ENCODE results near the gene TMED6. TPM values are rescaled to one million over a fixed set of nuclear protein-coding genes. Genes with fewer than 3 reads are reported as not detected.

Gene TMED6
- polyA plus RNA-seq, 4 donors: 4.5 to 5.7 (median 5.6) TPM; not detected in 1

GRCh38 chr16:69294051-69294450, 57.5 kb downstream of the TMED6 start:
- Histone ChIP-seq H3K4me1 (ENCODE audit: control insufficient read depth in 3 of 3, insufficient read depth in 2 of 3, low read depth in 1 of 3, low read length in 2 of 3) (no peaks in the 10 kb centered on the region), H3K36me3 (ENCODE audit: control insufficient read depth in 3 of 3, insufficient read depth in 2 of 3, low read depth in 1 of 3, low read length in 3 of 3) (peaks cover 0 to 8% (median 0%) of the 10 kb centered on the region in 3 donors), H3K9me3 (ENCODE audit: control insufficient read depth in 2 of 2, insufficient read depth in 1 of 2, low read depth in 1 of 2, low read length in 1 of 2) (no peaks in the 10 kb centered on the region), H3K27ac (ENCODE audit: low read depth in 1 of 3, low read length in 2 of 3) (no peak overlapping the region), H3K4me3 (ENCODE audit: low read depth in 1 of 3, low read length in 3 of 3) (no peak overlapping the region), H3K27me3 (ENCODE audit: control insufficient read depth in 3 of 3, insufficient read depth in 3 of 3, low read length in 3 of 3) (no peaks in the 10 kb centered on the region)
- DNase-seq (no peak), FAIRE-seq (no peak)
- WGBS, 3 donors: 93 to 100% (median 97%) methylated on average over 1 of the region's 1 CpG

GRCh38 chr16:69293401-69293800, 58.2 kb downstream of the TMED6 start:
- WGBS, 3 donors: 71 to 79% (median 78%) methylated on average over 3 of the region's 3 CpGs
- peaks cover 0 to 8% (median 0%) of the 10 kb centered on the region in 3 donors for H3K36me3 ChIP-seq (ENCODE audit: control insufficient read depth in 3 of 3, insufficient read depth in 2 of 3, low read depth in 1 of 3, low read length in 3 of 3)
- H3K9me3 ChIP-seq (ENCODE audit: control insufficient read depth in 2 of 2, insufficient read depth in 1 of 2, low read depth in 1 of 2, low read length in 1 of 2): no peaks in the 10 kb centered on the region
- H3K27ac ChIP-seq (ENCODE audit: low read depth in 1 of 3, low read length in 2 of 3): no peak overlapping the region
- H3K4me3 ChIP-seq (ENCODE audit: low read depth in 1 of 3, low read length in 3 of 3): no peak overlapping the region
- H3K4me1 ChIP-seq (ENCODE audit: control insufficient read depth in 3 of 3, insufficient read depth in 2 of 3, low read depth in 1 of 3, low read length in 2 of 3): no peaks in the 10 kb centered on the region
- H3K27me3 ChIP-seq (ENCODE audit: control insufficient read depth in 3 of 3, insufficient read depth in 3 of 3, low read length in 3 of 3): no peaks in the 10 kb centered on the region
- FAIRE-seq (no peak), DNase-seq (no peak)

Other genes with a start within 250 kb of the TMED6 start
- 1 to 10 TPM in 2 of 4 donors, under 1 TPM in 2; 0.67 to 5.3 (median 0.94) TPM for gene HAS3, start 246.1 kb downstream of the TMED6 start, polyA plus RNA-seq
- 100 to 1,000 TPM in 1 of 4 donors, 10 to 100 TPM in 3; 62.4 to 109 (median 74.6) TPM for gene CHTF8, start 219.2 kb downstream of the TMED6 start, polyA plus RNA-seq
- gene UTP4, start 219.1 kb downstream of the TMED6 start, polyA plus RNA-seq: 10 to 100 TPM in 3 of 4 donors, 1 to 10 TPM in 1; 6.3 to 25.7 (median 19.1) TPM
- gene SNTB2, start 164.6 kb downstream of the TMED6 start, polyA plus RNA-seq: 1 to 10 TPM; 1.9 to 7.2 (median 5.3) TPM
- 10 to 100 TPM; 23.0 to 43.7 (median 41.6) TPM for gene VPS4A, start 40.4 kb downstream of the TMED6 start, polyA plus RNA-seq
- 10 to 100 TPM in 2 of 4 donors, 1 to 10 TPM in 2; 3.8 to 18.1 (median 8.6) TPM for gene PDF, start 21.2 kb downstream of the TMED6 start, polyA plus RNA-seq
- 10 to 100 TPM; 13.0 to 32.9 (median 19.3) TPM for gene COG8, start 12.2 kb downstream of the TMED6 start, polyA plus RNA-seq
- 10 to 100 TPM; 15.1 to 23.4 (median 15.8) TPM for gene NIP7, start 12.0 kb downstream of the TMED6 start, polyA plus RNA-seq
- gene TERF2, start 34.2 kb upstream of the TMED6 start, polyA plus RNA-seq: 10 to 100 TPM; 11.1 to 22.8 (median 13.2) TPM
- gene CYB5B, start 72.8 kb upstream of the TMED6 start, polyA plus RNA-seq: 100 to 1,000 TPM in 1 of 4 donors, 10 to 100 TPM in 3; 85.4 to 102 (median 93.9) TPM
- gene NFAT5, start 214.2 kb upstream of the TMED6 start, polyA plus RNA-seq: 10 to 100 TPM in 1 of 4 donors, 1 to 10 TPM in 2, under 1 TPM in 1; 0.89 to 24.7 (median 3.3) TPM